Urothelium cell line (cell line): ENCODE data around the gene MAN1A1.

Source experiments
- DNase-seq: peaks from one replicate; pipeline ENCODE4 v3.0.0; 2011; ENCODE audit warnings: low spot score, mixed read lengths
- FAIRE-seq: peaks from 2 replicates; lab custom pipeline; 2011; peaks lifted over from hg19 to GRCh38; lab: Jason Lieb, UNC

Gene MAN1A1

DNA sequence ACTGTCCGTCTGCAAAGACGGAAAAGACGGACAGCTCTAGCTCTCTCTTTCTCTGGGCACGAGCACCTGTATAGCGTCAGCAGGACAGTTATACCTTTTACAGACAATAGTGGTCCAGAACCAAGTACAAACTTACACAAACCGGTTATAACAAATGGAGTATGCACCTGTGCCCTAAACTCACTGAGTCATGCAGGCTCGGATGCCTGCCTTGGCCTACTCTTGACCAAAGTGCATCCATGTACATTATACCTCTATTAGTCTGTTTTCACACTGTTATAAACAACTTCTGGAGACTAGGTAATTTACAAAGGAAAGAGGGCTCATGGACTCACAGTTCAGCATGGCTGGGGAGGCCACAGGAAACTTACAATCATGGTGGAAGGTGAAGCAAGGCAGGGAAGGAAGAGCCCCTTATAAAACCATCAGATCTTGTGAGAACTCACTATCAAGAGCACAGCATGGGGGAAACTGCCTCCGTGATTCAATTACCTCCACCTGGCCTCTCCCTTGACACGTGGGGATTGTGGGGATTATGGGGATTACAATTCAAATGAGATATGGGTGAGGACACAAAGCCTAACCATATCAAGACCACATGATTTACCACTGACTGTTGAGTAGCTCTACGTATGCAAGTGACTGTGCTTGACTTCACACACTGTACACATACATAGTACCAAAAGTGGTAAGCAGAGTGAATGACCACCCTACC, 23.1 kb downstream of the MAN1A1 start:
- FAIRE-seq (no peak), DNase-seq (no peak)

DNA sequence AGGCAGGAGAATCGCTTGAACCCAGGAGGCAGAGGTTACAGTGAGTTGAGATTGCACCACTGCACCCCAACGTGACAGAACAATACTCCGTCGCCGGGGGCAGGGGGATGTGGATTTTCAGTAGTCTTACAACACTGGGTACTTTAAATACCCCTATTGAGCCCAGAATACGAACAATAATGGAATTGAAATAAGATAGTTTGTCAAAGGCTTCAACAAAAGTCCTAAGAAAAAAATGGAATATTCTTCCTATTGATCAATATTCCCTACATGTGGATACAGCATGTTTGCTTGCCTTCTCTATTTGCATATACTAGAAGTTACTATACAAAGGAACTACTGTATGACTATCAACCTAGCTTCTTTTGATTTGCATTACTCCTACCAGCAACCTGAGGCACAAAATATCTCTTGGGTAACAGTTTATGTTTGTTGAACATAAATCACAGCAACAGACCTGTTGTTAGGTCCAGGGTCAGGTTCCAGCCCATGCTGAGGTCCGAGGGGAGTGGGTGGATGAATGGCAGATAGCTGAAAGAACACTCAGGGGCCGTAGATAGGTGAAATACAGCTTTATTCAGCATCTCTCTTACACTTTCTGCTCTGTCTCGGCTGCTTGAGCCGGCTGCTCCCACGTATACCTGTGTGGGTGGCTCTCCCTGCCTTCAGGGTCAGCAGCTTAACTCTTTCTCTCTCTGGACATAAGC, 23.8 kb downstream of the MAN1A1 start:
- no peak for FAIRE-seq
- DNase-seq, result no peak

DNA sequence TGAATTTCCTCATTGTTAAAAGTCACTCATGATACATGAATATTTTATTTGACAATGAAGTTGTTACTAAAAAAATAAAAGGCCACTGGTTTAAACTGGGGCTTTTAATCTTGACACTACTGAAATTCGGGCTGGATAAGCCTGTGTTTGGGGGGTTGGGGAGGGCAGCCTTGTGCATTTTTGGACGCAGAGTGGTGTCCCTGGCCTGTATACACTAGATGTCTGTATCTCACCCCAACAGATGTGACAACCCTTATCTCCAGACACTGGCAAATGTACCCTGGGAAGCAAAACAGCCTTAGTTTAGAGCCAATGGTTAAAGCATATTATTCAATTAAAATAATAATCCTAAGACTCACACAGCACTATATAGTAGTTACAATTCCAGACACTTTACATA, 24.8 kb downstream of the MAN1A1 start:
- no peak for FAIRE-seq

DNA sequence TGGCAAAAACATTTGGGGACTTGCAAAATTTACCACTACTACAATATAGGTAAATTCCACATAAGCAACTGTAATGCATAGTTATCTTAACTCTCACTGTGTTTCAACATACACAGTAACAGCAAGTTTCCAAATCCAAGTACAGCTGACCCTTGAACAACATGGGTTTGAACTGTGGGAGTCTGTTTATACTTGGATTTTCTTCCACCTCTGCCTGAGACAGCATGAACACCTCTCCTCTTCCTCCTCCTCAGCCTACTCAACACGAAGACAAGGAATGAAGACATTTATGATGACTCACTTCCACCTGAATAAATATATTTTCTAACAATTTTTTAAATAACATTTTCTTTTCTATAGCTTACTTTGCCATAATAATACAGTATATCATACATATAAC, 25.6 kb downstream of the MAN1A1 start:
- no peak for FAIRE-seq
- DNase-seq, result no peak

More for the DNA sequence above, 24.8 kb downstream of the MAN1A1 start:
- DNase-seq, result no peak

DNA sequence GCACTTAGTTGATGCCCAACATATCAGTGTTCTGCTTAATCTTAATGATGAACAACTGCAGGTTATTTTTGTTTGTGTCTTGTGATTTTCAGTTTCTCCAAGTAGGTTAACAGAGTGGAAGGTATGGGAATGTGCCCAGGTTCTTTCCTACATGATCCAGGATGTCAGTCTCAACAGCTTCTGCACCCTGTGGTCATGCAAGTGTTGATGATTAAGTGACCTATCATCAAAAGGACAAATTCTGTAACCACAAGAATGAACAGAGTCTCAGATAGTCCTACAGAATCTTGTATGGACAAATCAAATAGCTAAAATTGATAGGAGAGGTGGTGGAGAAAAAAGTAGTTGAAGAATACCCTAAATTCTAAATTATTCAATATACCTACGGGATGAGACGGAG, 26.1 kb downstream of the MAN1A1 start:
- DNase-seq (no peak), FAIRE-seq (no peak)

DNA sequence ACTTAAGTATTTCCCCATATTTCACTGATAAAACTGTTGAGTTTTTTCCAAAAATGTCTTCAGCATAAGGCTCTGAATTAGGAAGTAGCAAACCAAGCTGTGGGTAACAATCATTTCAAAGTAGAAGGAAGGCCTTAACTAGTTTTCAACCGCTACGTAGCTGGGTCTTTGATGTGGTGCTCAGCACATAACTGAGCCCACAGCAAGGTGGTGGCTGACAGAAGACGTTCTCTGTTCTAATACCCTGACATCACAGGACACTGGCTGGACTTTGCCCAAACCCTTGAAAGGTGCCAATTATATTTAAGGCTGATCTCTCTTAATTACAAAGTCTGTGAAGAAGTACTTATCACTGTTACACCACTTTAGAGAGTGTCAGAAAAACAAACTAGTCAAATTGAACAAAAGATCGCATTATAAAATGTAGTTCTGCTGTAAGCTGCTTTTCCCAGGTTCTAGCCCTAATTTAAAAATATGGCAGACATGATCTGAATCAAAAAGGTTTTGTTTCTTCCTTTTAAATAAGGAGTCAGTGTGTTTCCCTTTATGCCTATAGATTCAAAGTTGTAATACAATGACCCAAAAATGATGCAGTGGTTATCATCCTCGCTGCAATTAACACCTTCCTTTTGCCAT, 26.7 kb downstream of the MAN1A1 start:
- no peak for FAIRE-seq

DNA sequence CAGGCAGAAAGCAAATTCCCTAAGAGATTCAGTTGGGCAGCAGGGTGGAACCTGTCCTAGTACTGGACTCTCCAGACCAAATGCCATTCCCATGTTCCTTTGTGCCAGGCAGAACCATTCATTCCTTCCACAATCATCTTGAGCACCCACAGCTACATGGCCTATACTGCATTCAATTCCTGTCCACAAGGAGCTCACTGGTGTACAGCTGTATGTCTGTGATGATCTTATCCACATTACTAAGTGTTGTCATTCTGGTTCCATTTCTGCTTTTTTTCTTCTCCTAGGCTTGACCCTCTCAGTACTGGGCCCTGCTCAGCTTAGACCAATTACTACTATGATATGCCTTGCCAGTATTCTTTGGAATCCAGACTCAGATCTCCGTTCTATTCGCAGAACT, 27.5 kb downstream of the MAN1A1 start:
- DNase-seq, result no peak
- FAIRE-seq, result no peak

More for the DNA sequence above, 26.7 kb downstream of the MAN1A1 start:
- no peak for DNase-seq

DNA sequence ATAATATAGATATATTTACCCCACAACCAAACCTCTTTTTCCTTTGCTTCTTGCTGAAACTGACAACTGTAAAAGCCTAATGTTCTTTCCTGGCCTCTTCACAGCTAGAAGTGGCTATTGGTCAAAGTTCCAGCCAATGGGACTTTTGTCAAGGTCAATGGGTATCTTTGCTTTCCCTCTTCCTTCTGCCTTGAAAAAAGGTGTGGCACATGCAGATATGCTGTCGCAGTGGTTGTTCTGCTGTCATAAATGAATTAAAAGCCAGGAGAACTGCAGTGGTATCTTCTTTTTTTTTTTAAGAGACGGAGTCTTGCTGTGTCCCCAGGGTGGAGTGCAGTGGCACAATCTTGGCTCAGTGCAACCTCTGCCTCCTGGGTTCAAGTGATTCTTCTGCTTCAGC, 29.9 kb downstream of the MAN1A1 start:
- DNase-seq (no peak), FAIRE-seq (no peak)

DNA sequence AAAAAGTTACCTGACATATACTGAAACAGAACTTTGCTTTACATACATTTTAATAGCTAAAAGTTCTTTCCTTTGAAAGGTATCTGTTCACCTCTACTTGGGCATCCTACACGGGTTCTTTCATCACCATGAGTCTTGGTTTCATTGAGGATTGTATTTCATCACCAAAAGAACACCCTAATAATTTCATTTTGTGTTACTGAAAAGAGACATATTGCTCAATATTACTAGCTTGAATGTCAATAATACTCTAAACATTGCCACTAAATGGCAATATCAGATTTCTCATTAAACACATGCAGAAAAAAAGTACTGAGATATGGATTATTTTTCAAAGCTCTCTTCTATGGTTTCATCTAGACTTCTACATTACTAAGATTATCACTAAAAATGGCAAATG, 30.8 kb downstream of the MAN1A1 start:
- no peak for FAIRE-seq
- no peak for DNase-seq

DNA sequence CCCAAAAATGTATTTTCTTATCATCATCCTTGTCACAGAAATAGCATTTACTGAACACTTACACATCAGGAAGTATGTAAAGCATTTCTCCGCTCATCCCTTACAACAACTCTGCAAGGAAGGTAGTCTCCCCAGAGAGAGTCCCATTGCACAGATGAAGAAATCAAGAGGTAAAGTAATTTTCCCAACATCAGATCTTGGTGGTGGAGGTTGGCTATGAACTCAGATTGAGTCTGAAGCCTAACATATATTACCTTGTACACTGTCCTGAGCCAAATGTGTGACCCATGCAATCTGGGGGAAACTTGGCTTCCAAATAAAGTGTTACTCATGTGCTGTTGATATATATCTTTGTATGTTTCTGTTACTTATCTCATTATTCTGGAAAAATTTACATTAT, 31.4 kb downstream of the MAN1A1 start:
- FAIRE-seq (peak; percentile 46), DNase-seq (no peak)

DNA sequence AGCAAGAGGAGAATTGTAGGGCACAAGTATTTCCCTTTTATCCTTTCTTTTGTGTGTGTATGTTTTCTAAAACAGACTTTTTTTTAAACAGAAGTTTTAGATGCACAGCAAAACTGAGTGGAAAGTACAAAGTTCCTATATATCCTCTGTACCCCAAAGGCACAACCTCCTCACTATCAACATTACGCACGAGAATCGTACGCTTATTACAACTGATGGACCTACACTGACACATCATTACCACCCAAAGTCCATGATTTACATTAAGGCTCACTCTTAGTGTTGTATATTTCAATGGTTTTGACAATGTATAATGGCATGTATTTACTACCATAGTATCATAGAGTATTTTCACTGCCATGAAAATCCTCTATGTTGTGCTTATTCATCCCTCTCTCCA, 32.6 kb downstream of the MAN1A1 start:
- FAIRE-seq (no peak), DNase-seq (no peak)

DNA sequence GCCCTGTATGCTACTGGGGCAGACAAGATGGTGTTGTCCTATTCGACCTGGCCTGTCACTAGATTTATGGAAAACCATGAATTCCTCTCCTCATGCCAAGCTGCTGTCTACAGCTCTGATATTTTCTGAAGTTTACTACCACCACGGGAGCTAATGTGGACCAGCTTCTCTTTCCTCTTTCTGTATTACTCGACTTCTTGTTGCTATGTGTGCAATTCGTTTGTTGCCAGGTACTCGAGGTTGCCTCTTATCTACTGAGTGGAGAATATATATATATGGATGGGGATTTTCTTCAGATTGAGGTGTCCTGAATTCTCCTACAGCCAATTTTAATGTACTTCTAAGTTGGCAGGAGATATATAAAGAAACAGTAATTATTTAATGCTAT, 34.7 kb downstream of the MAN1A1 start:
- DNase-seq, result no peak

DNA sequence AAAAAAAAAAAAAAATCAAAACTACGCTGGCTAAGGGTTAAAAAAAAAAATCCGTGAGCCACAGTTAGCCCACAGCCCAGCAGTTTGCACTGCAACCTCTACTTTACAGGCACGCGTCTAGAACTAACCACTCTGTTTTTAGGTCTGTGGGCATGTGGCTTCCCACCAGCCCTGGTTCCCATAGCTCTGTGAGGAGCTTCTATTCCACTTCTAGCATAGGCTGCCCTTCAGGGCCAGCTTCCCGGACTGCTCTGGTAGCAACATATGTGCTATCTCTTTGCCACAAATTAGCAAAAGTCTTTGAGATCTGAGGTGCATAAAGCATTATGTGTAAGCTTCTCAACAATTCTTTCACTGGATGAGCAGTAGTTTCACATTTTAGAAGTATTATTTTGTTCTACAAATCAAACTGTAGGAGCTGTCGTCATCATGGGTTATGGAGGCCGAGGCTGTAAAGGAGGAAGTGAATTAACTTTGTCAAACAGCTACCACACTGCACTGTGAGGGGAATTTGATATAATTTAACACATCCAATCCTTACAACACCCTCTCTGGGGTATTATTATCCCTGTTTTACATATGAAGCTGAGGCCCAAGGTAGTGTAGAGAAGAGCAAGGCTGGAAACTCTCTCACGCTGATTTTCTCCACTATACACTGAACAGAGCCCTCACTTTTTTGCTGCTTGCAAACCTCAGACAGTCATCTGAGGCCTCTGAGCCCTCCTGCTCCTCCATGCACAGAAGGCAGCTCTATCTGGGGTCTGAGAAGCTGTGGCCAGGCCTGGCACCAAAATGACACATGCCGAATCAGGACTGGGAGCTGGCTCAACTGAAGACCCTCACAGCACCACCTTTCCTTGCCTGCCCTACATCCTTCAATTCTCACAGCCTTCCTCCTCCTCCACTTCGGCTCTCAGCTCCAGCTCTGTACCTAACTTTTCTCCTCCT, 35.4 kb downstream of the MAN1A1 start:
- DNase-seq (no peak), FAIRE-seq (no peak)

More for the DNA sequence above, 34.7 kb downstream of the MAN1A1 start:
- FAIRE-seq, result no peak

DNA sequence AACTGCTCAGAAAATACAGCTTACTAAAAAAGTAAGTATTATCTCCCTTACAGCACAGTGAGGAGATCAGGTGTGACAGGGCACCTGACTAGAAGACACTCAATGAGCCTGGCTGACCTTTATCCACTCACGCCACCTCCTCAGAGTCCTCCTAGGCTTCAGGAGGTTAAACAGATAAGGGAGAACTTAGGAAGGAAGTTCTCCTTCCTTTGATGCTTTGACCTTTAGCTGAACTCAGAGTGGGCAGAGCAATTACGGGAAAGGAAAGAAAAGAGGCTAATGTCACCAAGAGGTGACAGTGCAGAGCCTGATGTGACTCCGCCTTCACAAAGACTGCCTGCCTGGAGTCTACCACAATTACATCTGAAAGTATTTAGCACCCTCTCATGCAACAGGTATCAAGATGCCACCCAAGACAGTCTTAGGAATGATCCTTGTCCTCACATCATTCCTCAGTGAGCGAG, 36.7 kb downstream of the MAN1A1 start:
- DNase-seq (no peak), FAIRE-seq (no peak)

DNA sequence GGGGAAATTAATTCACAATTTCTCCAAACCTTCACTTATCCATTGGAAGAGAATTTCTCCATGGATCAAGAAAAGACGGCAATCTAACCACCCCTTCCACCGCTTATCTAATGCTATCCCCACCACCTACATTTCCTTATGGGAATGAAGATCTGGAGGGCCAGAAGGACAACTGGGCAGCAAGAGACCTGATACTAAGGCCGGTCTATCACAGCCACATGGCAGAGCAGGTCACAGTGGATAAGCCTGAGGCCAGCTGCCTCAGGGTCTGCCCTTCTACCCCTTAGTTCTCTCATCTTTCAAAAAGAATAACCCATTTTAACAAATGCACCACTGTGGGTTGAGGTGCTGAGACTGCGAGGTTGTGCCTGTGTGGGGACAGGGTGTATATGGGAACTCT, 37.1 kb downstream of the MAN1A1 start:
- no peak for FAIRE-seq
- no peak for DNase-seq

DNA sequence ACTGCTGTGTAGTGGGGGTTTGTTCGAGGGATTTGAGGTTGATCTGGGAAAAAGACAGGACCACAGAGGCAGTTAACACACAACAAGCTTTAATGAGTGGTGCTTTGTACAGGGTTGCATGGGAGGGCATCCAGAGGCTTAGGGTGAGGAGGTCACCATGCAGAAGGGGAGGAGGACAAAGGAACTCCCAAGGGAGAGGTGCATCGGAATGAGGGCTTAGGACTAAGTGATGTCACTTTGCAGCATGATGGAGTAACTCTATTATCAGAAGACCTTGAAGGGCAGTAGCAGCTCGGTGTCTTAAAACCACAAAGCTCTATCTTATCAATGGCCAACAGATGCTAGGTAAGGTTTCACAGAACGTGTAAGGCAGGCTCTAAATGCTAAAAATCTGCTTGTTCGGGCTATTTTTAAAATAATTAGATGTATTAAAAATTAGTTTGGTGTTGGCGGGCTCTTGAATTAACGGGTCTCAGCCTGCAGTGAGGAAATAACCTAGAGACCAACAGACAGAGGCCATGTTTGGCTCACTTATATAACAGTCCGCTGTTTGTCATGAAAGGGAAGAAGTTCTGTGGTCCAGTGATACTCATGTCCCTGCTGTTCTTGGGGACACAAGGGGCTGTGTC, 37.9 kb downstream of the MAN1A1 start:
- no peak for DNase-seq
- no peak for FAIRE-seq

DNA sequence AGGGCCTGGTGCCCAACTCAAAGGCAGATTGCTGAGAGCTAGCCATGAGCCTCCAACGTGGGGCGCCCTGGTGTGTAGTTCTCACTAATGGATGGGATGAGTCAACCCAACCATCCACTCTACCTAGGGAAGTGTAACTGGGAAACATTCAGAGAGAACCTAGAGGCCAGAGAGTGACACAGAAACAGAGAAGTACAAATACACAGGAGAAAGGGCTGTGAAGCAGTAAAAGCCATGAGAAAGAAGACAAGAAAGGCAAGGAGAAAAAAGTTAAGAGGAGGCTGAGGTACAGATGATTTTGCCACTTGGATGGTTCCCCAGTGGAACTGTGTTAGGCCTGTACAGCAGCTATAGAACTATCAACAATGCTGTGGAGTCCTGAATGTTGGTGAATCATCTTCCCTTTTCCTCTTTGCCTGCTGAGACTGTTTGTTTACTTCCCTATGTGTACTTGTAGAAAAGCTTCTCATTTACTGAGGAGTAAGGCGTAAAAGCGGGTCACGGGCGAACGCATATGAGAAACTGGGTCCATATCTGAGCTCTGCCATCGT, 39.0 kb downstream of the MAN1A1 start:
- FAIRE-seq, result no peak
- no peak for DNase-seq

DNA sequence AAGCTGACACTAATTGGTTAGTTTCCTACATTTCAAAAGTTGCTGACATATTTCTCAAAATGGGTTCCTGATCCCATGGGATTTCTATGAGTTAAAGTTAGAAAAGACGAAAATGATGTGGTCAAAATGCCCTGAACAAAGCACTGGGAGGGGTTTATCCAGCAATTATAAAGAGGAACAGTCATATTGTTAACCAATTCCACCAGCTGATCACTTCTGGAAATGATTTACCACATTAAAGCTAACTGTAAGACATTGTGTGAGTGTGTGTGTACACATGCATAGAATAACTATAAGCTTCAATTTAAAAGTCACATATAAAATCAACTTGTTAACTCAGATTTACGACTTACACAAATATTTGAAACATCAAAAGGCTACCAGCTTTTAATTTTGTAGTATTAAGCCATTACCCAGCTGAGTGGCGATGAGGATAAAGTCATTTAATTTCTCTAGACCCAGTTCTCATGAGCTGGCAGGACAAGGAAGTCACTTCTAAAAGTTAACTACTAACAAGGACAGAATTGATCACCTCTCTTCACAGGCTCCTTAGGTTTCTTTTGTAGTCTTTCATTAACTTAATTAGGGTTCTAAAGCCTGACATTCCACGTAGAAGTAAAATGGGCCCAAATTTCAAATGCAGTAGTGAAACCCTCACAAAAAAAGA, 40.4 kb downstream of the MAN1A1 start:
- DNase-seq (no peak), FAIRE-seq (no peak)

DNA sequence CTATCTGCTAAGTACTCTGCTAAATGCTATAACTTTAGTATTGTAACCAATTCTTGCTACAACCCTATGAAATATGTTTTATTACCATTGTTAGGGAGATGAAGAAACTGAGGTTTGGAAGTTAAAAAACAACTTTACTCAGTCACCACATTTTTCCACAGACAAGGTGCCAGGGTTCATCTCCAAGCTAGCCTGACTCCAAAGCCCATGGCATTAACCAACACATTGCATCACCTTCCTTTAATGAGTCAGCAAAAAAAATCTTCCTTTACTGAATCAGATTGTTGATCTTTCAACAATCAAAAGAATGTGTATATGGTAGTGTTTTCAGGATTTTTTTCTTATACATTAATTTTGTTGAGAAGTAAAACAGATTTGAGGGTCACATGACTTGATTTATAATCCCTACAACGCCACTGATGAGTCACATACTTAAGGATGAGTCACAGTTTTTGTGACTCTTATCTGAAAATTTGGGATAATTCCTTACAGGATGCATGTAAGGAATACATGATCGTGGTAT, 41.5 kb downstream of the MAN1A1 start:
- DNase-seq, result peak; percentile 15
- FAIRE-seq, result no peak
